PC-9 (cell line): ENCODE measurements around the gene LAMA3. TPM values are rescaled to one million over a fixed set of nuclear protein-coding genes. Genes with fewer than 3 reads are reported as not detected.

Experiments
- BruUV-seq: library from RNA; stranded (reverse); fragments of 400-500 nt; replicated peaks from 2 replicates; lab custom pipeline; 2021; lab: Mats Ljungman, UMichigan
- CTCF ChIA-PET: fragments of 300-600 bp; sonication (Branson Sonifier 250); formaldehyde crosslinking; loops from one replicate; lab custom pipeline; 2022; ENCODE audit warnings: antibody characterized with exemption; lab: Charles Lee
- POLR2A ChIA-PET: fragments of 300-600 bp; sonication (Branson Sonifier 250); formaldehyde crosslinking; loops from one replicate; lab custom pipeline; 2022; ENCODE audit warnings: antibody characterized with exemption; ENCODE audit not compliant: unreplicated experiment; lab: Charles Lee
- DNase-seq, 2 experiments: peaks; one replicate each; pipeline versions ENCODE4 v3.0.0 to v3.0.0-alpha.2; 2015 to 2022; ENCODE audit warnings: mixed read lengths in 1 of 2
- H2AFZ ChIP-seq: fragments of 200-600 bp; sonication (generic); 2 replicates; pipeline ENCODE4 v1.8.1; 2017; ENCODE audit warnings: antibody characterized with exemption
- H3F3A ChIP-seq: fragments of 200-600 bp; sonication (generic); 2 replicates; pipeline ENCODE4 v1.8.1; 2017; ENCODE audit warnings: antibody characterized with exemption, mild to moderate bottlenecking, low read depth; ENCODE audit not compliant: insufficient read depth
- H3K27ac ChIP-seq: fragments of 200-600 bp; sonication (generic); 2 replicates; pipeline ENCODE4 v1.6.1; 2016; ENCODE audit warnings: mixed run types
- H3K27me3 ChIP-seq: fragments of 200-600 bp; sonication (generic); 2 replicates; pipeline ENCODE4 v1.6.1; 2016; ENCODE audit warnings: low read depth, mixed run types; ENCODE audit not compliant: insufficient read depth
- H3K36me3 ChIP-seq: fragments of 200-600 bp; sonication (generic); 2 replicates; pipeline ENCODE4 v1.6.1; 2016; ENCODE audit warnings: low read depth, mixed run types
- H3K4me1 ChIP-seq: fragments of 200-600 bp; sonication (generic); replicated peaks from 2 replicates; pipeline ENCODE4 v1.6.1; 2016; ENCODE audit warnings: mixed run types; ENCODE audit not compliant: insufficient read depth
- H3K4me2 ChIP-seq: fragments of 200-600 bp; sonication (generic); 2 replicates; pipeline ENCODE4 v1.6.1; 2017; ENCODE audit warnings: mixed run types
- H3K4me3 ChIP-seq: fragments of 200-600 bp; sonication (generic); 2 replicates; pipeline ENCODE4 v1.6.1; 2016; ENCODE audit warnings: mixed run types
- H3K79me2 ChIP-seq: fragments of 200-600 bp; sonication (generic); 2 replicates; pipeline ENCODE4 v1.6.1; 2017; ENCODE audit warnings: low read depth, mixed run types
- H3K9me2 ChIP-seq: fragments of 200-600 bp; sonication (generic); 2 replicates; pipeline ENCODE4 v1.8.1; 2017; ENCODE audit warnings: mild to moderate bottlenecking; ENCODE audit not compliant: insufficient read depth
- H3K9me3 ChIP-seq: fragments of 200-600 bp; sonication (generic); 2 replicates; pipeline ENCODE4 v1.8.1; 2016; ENCODE audit warnings: low read depth; ENCODE audit not compliant: insufficient read depth
- H4K20me1 ChIP-seq: fragments of 200-600 bp; sonication (generic); 2 replicates; pipeline ENCODE4 v1.8.1; 2017; ENCODE audit not compliant: insufficient read depth
- EZH2 ChIP-seq: fragments of 200-600 bp; sonication (generic); IDR thresholded peaks from 2 replicates; pipeline ENCODE4 v1.8.0; 2017; ENCODE audit warnings: antibody characterized with exemption, low read depth
- intact Hi-C: fragments of 100-400 bp; cut with micrococcal nuclease; formaldehyde crosslinking; loops from one replicate; pipeline ENCODE4 v1.10.0; 2022; ENCODE audit not compliant: unreplicated experiment
- total RNA-seq: library from RNA; stranded (reverse); gene quantifications from 2 replicates; pipeline ENCODE4 v1.2.3, GENCODE V29; 2021
- TF ChIP-seq, protein P1 (sequence below): fragments of 200-600 bp; sonication (generic); conservative IDR thresholded peaks from 2 replicates; pipeline ENCODE4 v1.6.1; 2017; ENCODE audit warnings: mixed run types, antibody characterized with exemption, mild to moderate bottlenecking, moderate library complexity

Gene LAMA3
- total RNA-seq, 1 experiment from 2014 or later, result 44.4 TPM

DNA sequence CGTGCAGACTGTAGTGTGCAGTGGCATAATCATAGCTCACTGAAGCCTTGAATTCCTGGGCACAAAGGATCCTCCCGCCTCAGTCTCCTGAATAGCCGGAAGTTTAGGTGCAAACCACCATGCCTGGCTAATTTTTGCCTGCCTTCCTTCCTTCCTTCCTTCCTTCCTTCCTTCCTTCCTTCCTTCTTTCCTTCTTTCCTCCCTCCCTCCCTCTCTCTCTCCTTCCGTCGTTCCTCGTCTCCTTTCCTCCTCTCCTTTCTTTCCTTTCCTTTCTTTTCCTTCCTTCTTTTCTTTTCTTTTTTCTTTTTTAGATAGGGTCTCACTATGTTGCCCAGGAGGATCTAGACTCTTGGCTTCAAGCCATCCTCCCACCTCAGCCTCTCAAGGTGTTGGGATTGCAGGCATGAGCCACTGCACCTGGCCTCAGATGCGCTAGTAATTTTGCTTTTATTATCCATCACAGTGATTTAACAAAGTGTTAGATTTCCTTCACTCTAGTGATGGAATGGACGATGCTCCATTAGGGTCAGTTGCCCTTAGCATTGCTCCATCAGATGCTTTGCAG lies 20.0 kb upstream of the LAMA3 start:
- Histone ChIP-seq H3F3A (no peaks in the 10 kb centered on the region), H3K4me1 (0 out of 2 replicates have a peak, but pooled peaks cover 5% of the 10 kb centered on the region), H4K20me1 (no peaks in the 10 kb centered on the region), H3K36me3 (no peaks in the 10 kb centered on the region), H3K27me3 (no peaks in the 10 kb centered on the region), H3K9me3 (no peaks in the 10 kb centered on the region), H3K27ac (no peak overlapping the region), H3K79me2 (no peaks in the 10 kb centered on the region), H2AFZ (no peak overlapping the region), H3K4me2 (no peak overlapping the region), H3K4me3 (no peak overlapping the region), H3K9me2 (no peaks in the 10 kb centered on the region)
- POLR2A ChIA-PET, result interaction anchor here (0.5 kb wide), 1 partner anchor 34 kb away, joined by 15 read pairs; no protein-coding TSS in a partner anchor
- CTCF ChIA-PET, result interaction anchor here (0.7 kb wide), 1 partner anchor 40 kb away, joined by 3 read pairs; no protein-coding TSS in a partner anchor
- intact Hi-C loops, result no loop called here
- no peak for TF ChIP-seq EZH2
- TF ChIP-seq, protein P1, sequence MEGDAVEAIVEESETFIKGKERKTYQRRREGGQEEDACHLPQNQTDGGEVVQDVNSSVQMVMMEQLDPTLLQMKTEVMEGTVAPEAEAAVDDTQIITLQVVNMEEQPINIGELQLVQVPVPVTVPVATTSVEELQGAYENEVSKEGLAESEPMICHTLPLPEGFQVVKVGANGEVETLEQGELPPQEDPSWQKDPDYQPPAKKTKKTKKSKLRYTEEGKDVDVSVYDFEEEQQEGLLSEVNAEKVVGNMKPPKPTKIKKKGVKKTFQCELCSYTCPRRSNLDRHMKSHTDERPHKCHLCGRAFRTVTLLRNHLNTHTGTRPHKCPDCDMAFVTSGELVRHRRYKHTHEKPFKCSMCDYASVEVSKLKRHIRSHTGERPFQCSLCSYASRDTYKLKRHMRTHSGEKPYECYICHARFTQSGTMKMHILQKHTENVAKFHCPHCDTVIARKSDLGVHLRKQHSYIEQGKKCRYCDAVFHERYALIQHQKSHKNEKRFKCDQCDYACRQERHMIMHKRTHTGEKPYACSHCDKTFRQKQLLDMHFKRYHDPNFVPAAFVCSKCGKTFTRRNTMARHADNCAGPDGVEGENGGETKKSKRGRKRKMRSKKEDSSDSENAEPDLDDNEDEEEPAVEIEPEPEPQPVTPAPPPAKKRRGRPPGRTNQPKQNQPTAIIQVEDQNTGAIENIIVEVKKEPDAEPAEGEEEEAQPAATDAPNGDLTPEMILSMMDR, result no peak
- DNase-seq, result no peak
- no TSS peak for BruUV-seq

DNA sequence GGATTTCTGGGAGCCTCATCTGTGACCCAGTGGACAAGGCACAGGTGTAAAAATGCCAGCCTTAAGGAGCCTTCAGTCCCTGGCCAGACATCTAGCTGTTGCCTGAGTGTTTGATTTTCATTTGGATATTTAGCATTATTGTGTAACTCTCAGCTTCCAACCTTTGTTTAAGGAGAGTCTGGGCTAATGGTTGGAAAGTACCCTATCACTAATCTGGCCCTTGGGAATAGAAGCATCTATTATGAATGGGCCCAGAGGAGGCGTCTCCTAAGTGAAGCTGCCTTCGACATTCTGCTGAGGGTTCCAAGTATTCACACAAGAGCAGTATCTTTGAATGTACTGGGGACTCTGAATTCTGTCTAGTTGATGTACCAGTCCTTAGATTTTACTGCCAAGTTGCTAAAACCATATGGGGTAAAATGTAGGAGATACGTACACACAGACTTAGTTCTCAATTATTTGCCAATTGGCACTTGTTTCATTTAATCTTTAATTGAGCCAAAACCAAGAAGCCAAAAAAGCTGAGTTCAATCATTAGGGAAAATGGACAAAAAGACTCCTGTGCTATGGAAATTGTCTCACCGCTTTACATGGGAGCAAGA lies 19.3 kb upstream of the LAMA3 start:
- no peaks in the 10 kb centered on the region for H3K9me3 ChIP-seq
- no peaks in the 10 kb centered on the region for H3F3A ChIP-seq
- no peak overlapping the region for H3K4me2 ChIP-seq
- DNase-seq, result no peak
- no peak overlapping the region for H3K27ac ChIP-seq
- H3K79me2 ChIP-seq, result no peaks in the 10 kb centered on the region
- POLR2A ChIA-PET, result no interaction called here
- H2AFZ ChIP-seq, result no peak overlapping the region
- 0 out of 2 replicates have a peak, but pooled peaks cover 5% of the 10 kb centered on the region for H3K4me1 ChIP-seq
- intact Hi-C loops, result no loop called here
- TF ChIP-seq EZH2, result no peak
- TF ChIP-seq, protein P1, result no peak
- CTCF ChIA-PET, result no interaction called here
- H3K4me3 ChIP-seq, result no peak overlapping the region
- no TSS peak for BruUV-seq
- no peaks in the 10 kb centered on the region for H3K36me3 ChIP-seq
- no peaks in the 10 kb centered on the region for H4K20me1 ChIP-seq
- H3K27me3 ChIP-seq, result no peaks in the 10 kb centered on the region
- no peaks in the 10 kb centered on the region for H3K9me2 ChIP-seq

DNA sequence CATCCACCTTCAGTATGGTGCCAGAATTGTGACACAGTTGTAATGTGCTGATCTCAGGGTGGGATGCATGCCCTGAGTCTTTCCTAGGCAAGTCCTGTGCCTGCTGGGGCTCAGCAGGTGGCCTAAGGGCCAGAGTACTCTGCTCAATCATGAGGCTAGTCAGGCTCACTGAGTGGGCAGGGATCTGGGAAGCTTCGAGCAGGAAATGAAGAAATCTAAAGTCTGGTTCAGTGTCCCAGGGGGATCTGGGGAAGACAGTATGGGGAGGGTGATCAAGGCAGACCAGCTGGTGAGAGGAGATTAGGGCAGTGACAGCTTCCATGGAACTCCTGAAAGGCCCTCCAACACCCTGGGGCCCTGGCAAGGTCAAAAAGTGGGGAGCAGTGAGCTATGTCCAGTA lies 17.7 kb upstream of the LAMA3 start:
- Histone ChIP-seq H3K9me3 (no peaks in the 10 kb centered on the region), H3K4me3 (no peak overlapping the region), H3F3A (no peaks in the 10 kb centered on the region), H2AFZ (no peak overlapping the region), H3K36me3 (no peaks in the 10 kb centered on the region), H3K27ac (no peak overlapping the region), H3K4me1 (0 out of 2 replicates have a peak, but pooled peaks cover 5% of the 10 kb centered on the region), H3K79me2 (no peaks in the 10 kb centered on the region), H4K20me1 (no peaks in the 10 kb centered on the region), H3K4me2 (no peak overlapping the region), H3K9me2 (no peaks in the 10 kb centered on the region), H3K27me3 (no peaks in the 10 kb centered on the region)
- CTCF ChIA-PET, result no interaction called here
- no peak for TF ChIP-seq EZH2
- TF ChIP-seq, protein P1, result no peak
- POLR2A ChIA-PET, result no interaction called here
- BruUV-seq, result no TSS peak
- intact Hi-C loops, result no loop called here
- no peak for DNase-seq
